ENCODE results near the gene DCAF7.

The DCAF7 gene

GRCh38 chr17:63621684-63622573 is 71.7 kb downstream of the DCAF7 start, which contains the start of gene MAP3K3:
MAP3K3 (plus strand) TSS chr17:63622417; CDS start chr17:63622760, 343 bp downstream.
- peaks cover 43% of the 10 kb centered on the region for H3K4me1 Mint-ChIP-seq
- no peaks in the 10 kb centered on the region for H3K27me3 Mint-ChIP-seq
- H3K9me3 Mint-ChIP-seq, result no peaks in the 10 kb centered on the region
- H3K4me3 Mint-ChIP-seq, result peak within 1 kb of the TSS; percentile 97 to 100
- ATAC-seq (peak; percentile 93), DNase-seq (peak; percentile 96 to 99)
- H3K27ac Mint-ChIP-seq, result peak within 1 kb of the TSS; percentile 96 to 97

- ATAC-seq (peak; percentile 43), DNase-seq (peak; percentile 57 to 60)
- Mint-ChIP-seq H3K4me3 (peak overlapping the region; percentile 97 to 100), H3K27ac (peak overlapping the region; percentile 96 to 97), H3K27me3 (no peaks in the 10 kb centered on the region), H3K9me3 (no peaks in the 10 kb centered on the region), H3K4me1 (peaks cover 49% of the 10 kb centered on the region)
These were observed 72.5 kb downstream of the DCAF7 start for GRCh38 chr17:63622574-63623390.

GRCh38 chr17:63623786-63624530 is 73.7 kb downstream of the DCAF7 start:
- no peak for ATAC-seq
- DNase-seq, result no peak
- Mint-ChIP-seq H3K9me3 (no peaks in the 10 kb centered on the region), H3K4me1 (peaks cover 49% of the 10 kb centered on the region), H3K4me3 (peak overlapping the region; percentile 97 to 100), H3K27ac (no peak overlapping the region), H3K27me3 (no peaks in the 10 kb centered on the region)

- no peak for DNase-seq
- H3K27me3 Mint-ChIP-seq, result no peaks in the 10 kb centered on the region
- H3K4me1 Mint-ChIP-seq, result peaks cover 52% of the 10 kb centered on the region
- peak overlapping the region; percentile 27 to 100 for H3K4me3 Mint-ChIP-seq
- H3K9me3 Mint-ChIP-seq, result no peaks in the 10 kb centered on the region
- H3K27ac Mint-ChIP-seq, result no peak overlapping the region
- no peak for ATAC-seq
These were observed 74.2 kb downstream of the DCAF7 start for GRCh38 chr17:63624531-63624880.

GRCh38 chr17:63626551-63627180 is 76.4 kb downstream of the DCAF7 start:
- ATAC-seq (no peak), DNase-seq (no peak)
- H3K27ac Mint-ChIP-seq, result no peak overlapping the region
- no peak overlapping the region for H3K4me3 Mint-ChIP-seq
- peaks cover 44% of the 10 kb centered on the region for H3K4me1 Mint-ChIP-seq
- H3K9me3 Mint-ChIP-seq, result no peaks in the 10 kb centered on the region
- H3K27me3 Mint-ChIP-seq, result no peaks in the 10 kb centered on the region

- DNase-seq (no peak), ATAC-seq (no peak)
- H3K4me3 Mint-ChIP-seq, result no peak overlapping the region
- no peaks in the 10 kb centered on the region for H3K9me3 Mint-ChIP-seq
- H3K4me1 Mint-ChIP-seq, result peaks cover 39% of the 10 kb centered on the region
- no peaks in the 10 kb centered on the region for H3K27me3 Mint-ChIP-seq
- H3K27ac Mint-ChIP-seq, result no peak overlapping the region
These were observed 79.3 kb downstream of the DCAF7 start for GRCh38 chr17:63629627-63630026.

- Mint-ChIP-seq H3K4me3 (no peak overlapping the region), H3K27ac (no peak overlapping the region), H3K4me1 (peaks cover 30% of the 10 kb centered on the region), H3K27me3 (no peaks in the 10 kb centered on the region), H3K9me3 (no peaks in the 10 kb centered on the region)
- no peak for ATAC-seq
- DNase-seq, result no peak
These were observed 80.8 kb downstream of the DCAF7 start for GRCh38 chr17:63631062-63631461.

GRCh38 chr17:63631626-63632025 is 81.3 kb downstream of the DCAF7 start:
- H3K4me3 Mint-ChIP-seq, result no peak overlapping the region
- no peak overlapping the region for H3K27ac Mint-ChIP-seq
- peaks cover 24% of the 10 kb centered on the region for H3K4me1 Mint-ChIP-seq
- H3K27me3 Mint-ChIP-seq, result no peaks in the 10 kb centered on the region
- no peaks in the 10 kb centered on the region for H3K9me3 Mint-ChIP-seq
- ATAC-seq, result no peak
- no peak for DNase-seq

GRCh38 chr17:63633742-63634141 is 83.5 kb downstream of the DCAF7 start:
- Mint-ChIP-seq H3K27ac (peak overlapping the region in 1 of 2 donors; percentile 24), H3K4me3 (no peak overlapping the region), H3K9me3 (no peaks in the 10 kb centered on the region), H3K27me3 (no peaks in the 10 kb centered on the region), H3K4me1 (peaks cover 21% of the 10 kb centered on the region)
- ATAC-seq, result no peak
- no peak for DNase-seq

- Mint-ChIP-seq H3K4me1 (peaks cover 25% of the 10 kb centered on the region), H3K27me3 (no peaks in the 10 kb centered on the region), H3K4me3 (no peak overlapping the region), H3K9me3 (no peaks in the 10 kb centered on the region), H3K27ac (peak overlapping the region in 1 of 2 donors; percentile 24)
- ATAC-seq, result no peak
- DNase-seq, result no peak
These were observed 83.9 kb downstream of the DCAF7 start for GRCh38 chr17:63634163-63634562.

- ATAC-seq (no peak), DNase-seq (no peak)
- Mint-ChIP-seq H3K4me3 (no peak overlapping the region), H3K4me1 (peaks cover 21% of the 10 kb centered on the region), H3K9me3 (no peaks in the 10 kb centered on the region), H3K27me3 (no peaks in the 10 kb centered on the region), H3K27ac (no peak overlapping the region)
These were observed 84.5 kb downstream of the DCAF7 start for GRCh38 chr17:63634816-63635215.

- Mint-ChIP-seq H3K4me1 (peaks cover 21% of the 10 kb centered on the region), H3K9me3 (no peaks in the 10 kb centered on the region), H3K4me3 (no peak overlapping the region), H3K27me3 (no peaks in the 10 kb centered on the region), H3K27ac (no peak overlapping the region)
- DNase-seq, result no peak
- ATAC-seq, result no peak
These were observed 85.0 kb downstream of the DCAF7 start for GRCh38 chr17:63635290-63635689.

- Mint-ChIP-seq H3K4me1 (peaks cover 21% of the 10 kb centered on the region), H3K4me3 (no peak overlapping the region)
These were observed 85.5 kb downstream of the DCAF7 start for GRCh38 chr17:63635787-63636186.

GRCh38 chr17:63639125-63639524 is 88.8 kb downstream of the DCAF7 start:
- Mint-ChIP-seq H3K27ac (peak overlapping the region in 1 of 2 donors; percentile 34), H3K4me1 (peaks cover 14% of the 10 kb centered on the region), H3K4me3 (no peak overlapping the region), H3K9me3 (no peaks in the 10 kb centered on the region), H3K27me3 (no peaks in the 10 kb centered on the region)
- DNase-seq (no peak), ATAC-seq (no peak)

More at GRCh38 chr17:63635787-63636186, 85.5 kb downstream of the DCAF7 start:
- DNase-seq (no peak), ATAC-seq (no peak)
- Mint-ChIP-seq H3K27ac (no peak overlapping the region), H3K9me3 (no peaks in the 10 kb centered on the region), H3K27me3 (no peaks in the 10 kb centered on the region)

GRCh38 chr17:63640038-63640437 is 89.8 kb downstream of the DCAF7 start:
- no peak for DNase-seq
- ATAC-seq, result no peak
- Mint-ChIP-seq H3K27ac (no peak overlapping the region), H3K4me3 (no peak overlapping the region), H3K27me3 (no peaks in the 10 kb centered on the region), H3K4me1 (peaks cover 11% of the 10 kb centered on the region), H3K9me3 (no peaks in the 10 kb centered on the region)

Measured in stimulated activated naive CD8-positive, alpha-beta T cell treated with anti-CD3 and anti-CD28 coated beads, Interleukin-15, amount 100 ng/mL, for 72 hours (primary cell).